ENCODE measurements around the gene PTPRB. TPM values are rescaled to one million over a fixed set of nuclear protein-coding genes. Genes with fewer than 3 reads are reported as not detected.

The PTPRB gene
- total RNA-seq, 2 experiments from 2014 or later = not detected

DNA sequence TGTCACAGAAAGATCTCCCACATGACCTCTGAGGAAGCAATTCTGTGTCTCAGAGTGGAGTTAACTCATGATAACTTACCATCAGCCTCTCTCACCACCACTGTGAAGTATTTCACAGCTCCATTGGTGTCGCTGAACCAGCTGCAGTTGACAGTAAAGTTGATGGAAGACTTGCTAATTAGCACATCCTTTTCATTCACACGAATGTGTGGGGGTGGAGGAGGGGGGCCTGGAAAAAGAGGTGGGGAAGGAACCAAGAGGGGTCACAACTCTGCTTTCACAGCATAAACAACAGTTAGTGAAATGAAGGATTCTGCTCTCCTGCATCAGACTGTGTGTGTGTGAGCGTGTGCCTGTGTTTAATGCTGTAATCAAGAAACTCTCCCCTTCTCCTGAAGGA is 82.1 kb downstream of the PTPRB start:
- Histone ChIP-seq H3K27me3 (ENCODE audit: control insufficient read depth in 1 of 2, insufficient read depth in 2 of 2, low read length in 2 of 2) (peaks cover 0 to 7% of the 10 kb centered on the region in 2 experiments), H3K9me3 (ENCODE audit: control insufficient read depth in 1 of 2, insufficient read depth in 1 of 2, low read length in 2 of 2) (no peaks in the 10 kb centered on the region), H3K27ac (ENCODE audit: low read depth in 1 of 2, low read length in 2 of 2) (no peak overlapping the region), H3K4me1 (ENCODE audit: insufficient read depth, low read length) (no peaks in the 10 kb centered on the region), H3K4me3 (ENCODE audit: low read length) (no peak overlapping the region), H3K36me3 (ENCODE audit: insufficient read depth, low read length) (no peaks in the 10 kb centered on the region)
- H3K27me3 Mint-ChIP-seq = peaks cover 12% of the 10 kb centered on the region
- CTCF ChIA-PET = no interaction called here
- TF ChIP-seq, protein P1, sequence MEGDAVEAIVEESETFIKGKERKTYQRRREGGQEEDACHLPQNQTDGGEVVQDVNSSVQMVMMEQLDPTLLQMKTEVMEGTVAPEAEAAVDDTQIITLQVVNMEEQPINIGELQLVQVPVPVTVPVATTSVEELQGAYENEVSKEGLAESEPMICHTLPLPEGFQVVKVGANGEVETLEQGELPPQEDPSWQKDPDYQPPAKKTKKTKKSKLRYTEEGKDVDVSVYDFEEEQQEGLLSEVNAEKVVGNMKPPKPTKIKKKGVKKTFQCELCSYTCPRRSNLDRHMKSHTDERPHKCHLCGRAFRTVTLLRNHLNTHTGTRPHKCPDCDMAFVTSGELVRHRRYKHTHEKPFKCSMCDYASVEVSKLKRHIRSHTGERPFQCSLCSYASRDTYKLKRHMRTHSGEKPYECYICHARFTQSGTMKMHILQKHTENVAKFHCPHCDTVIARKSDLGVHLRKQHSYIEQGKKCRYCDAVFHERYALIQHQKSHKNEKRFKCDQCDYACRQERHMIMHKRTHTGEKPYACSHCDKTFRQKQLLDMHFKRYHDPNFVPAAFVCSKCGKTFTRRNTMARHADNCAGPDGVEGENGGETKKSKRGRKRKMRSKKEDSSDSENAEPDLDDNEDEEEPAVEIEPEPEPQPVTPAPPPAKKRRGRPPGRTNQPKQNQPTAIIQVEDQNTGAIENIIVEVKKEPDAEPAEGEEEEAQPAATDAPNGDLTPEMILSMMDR (IDR thresholded peaks at IDR 0.05) = no peak
- no peak for DNase-seq
- intact Hi-C loops (cut with DNase I, micrococcal nuclease) = no loop called here
- POLR2A ChIA-PET = no interaction called here
- no peaks in the 10 kb centered on the region for H3K4me1 Mint-ChIP-seq (ENCODE audit: low read depth)
- no peaks in the 10 kb centered on the region for H3K36me3 Mint-ChIP-seq (ENCODE audit: low read depth)
- H3K4me3 Mint-ChIP-seq = no peak overlapping the region
- H3K27ac Mint-ChIP-seq = no peak overlapping the region
- no peaks in the 10 kb centered on the region for H3K9me3 Mint-ChIP-seq
- no peak for ATAC-seq (ENCODE audit: poor library complexity)

DNA sequence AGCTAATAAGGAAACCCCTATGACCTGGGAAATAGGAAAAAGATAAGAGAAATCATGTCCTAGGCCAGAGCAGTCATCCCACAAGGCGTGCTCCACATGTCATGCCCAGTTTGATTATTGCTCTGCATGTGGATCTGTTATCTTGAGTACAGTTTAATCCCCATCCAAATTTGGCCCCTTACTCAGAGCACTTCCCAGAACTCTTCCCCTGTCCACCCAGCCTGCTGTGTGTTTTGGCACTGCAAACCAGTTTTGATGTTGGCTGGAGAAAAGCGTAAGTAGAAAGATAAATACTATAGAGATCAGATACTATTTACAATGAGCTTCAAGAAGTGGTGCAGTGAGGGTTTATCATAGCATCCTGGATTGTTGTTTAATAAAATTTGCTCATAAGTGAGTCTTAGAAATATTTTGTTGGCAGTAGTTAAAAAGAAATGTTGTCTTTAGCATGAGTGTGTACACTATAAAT is 83.8 kb downstream of the PTPRB start:
- ChIA-PET CTCF (no interaction called here), POLR2A (no interaction called here)
- Mint-ChIP-seq H3K4me1 (ENCODE audit: low read depth) (no peaks in the 10 kb centered on the region), H3K4me3 (no peak overlapping the region), H3K36me3 (ENCODE audit: low read depth) (no peaks in the 10 kb centered on the region), H3K27me3 (peaks cover 23% of the 10 kb centered on the region), H3K9me3 (no peaks in the 10 kb centered on the region), H3K27ac (no peak overlapping the region)
- intact Hi-C loops (cut with DNase I, micrococcal nuclease) = no loop called here
- Histone ChIP-seq H3K4me1 (ENCODE audit: insufficient read depth, low read length) (no peaks in the 10 kb centered on the region), H3K9me3 (ENCODE audit: control insufficient read depth in 1 of 2, insufficient read depth in 1 of 2, low read length in 2 of 2) (no peaks in the 10 kb centered on the region), H3K27me3 (ENCODE audit: control insufficient read depth in 1 of 2, insufficient read depth in 2 of 2, low read length in 2 of 2) (peaks cover 0 to 7% of the 10 kb centered on the region in 2 experiments), H3K36me3 (ENCODE audit: insufficient read depth, low read length) (no peaks in the 10 kb centered on the region), H3K4me3 (ENCODE audit: low read length) (no peak overlapping the region), H3K27ac (ENCODE audit: low read depth in 1 of 2, low read length in 2 of 2) (no peak overlapping the region)
- DNase-seq (no peak), ATAC-seq (ENCODE audit: poor library complexity) (no peak)
- TF ChIP-seq, protein P1 (IDR thresholded peaks at IDR 0.05) = no peak

DNA sequence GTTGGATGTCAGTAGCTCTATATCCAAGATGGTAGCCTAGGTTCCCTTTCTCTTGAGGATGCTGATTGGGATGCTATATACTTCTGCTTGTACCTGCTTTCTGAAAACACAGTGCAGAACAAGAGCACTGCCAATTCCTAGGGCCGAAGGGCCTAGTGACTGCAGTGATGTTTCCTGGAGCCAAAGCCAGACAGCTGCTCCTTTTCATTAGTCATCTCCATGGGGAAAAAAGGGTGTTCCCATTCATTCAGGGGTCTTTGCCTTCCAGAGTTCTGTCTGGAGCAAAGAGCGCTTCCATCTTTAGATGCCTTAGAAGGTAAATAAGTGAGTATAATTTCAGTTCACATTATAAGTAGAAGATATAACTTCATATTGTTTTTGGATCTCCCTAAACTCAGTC is 85.5 kb downstream of the PTPRB start:
- Mint-ChIP-seq H3K4me1 (ENCODE audit: low read depth) (no peaks in the 10 kb centered on the region), H3K27ac (no peak overlapping the region), H3K9me3 (no peaks in the 10 kb centered on the region), H3K4me3 (no peak overlapping the region), H3K27me3 (peaks cover 27% of the 10 kb centered on the region), H3K36me3 (ENCODE audit: low read depth) (no peaks in the 10 kb centered on the region)
- Histone ChIP-seq H3K9me3 (ENCODE audit: control insufficient read depth in 1 of 2, insufficient read depth in 1 of 2, low read length in 2 of 2) (no peaks in the 10 kb centered on the region), H3K36me3 (ENCODE audit: insufficient read depth, low read length) (no peaks in the 10 kb centered on the region), H3K27ac (ENCODE audit: low read depth in 1 of 2, low read length in 2 of 2) (no peak overlapping the region), H3K27me3 (ENCODE audit: control insufficient read depth in 1 of 2, insufficient read depth in 2 of 2, low read length in 2 of 2) (peaks cover 0 to 7% of the 10 kb centered on the region in 2 experiments), H3K4me1 (ENCODE audit: insufficient read depth, low read length) (no peaks in the 10 kb centered on the region), H3K4me3 (ENCODE audit: low read length) (no peak overlapping the region)
- ATAC-seq (ENCODE audit: poor library complexity) (no peak), DNase-seq (no peak)
- CTCF ChIA-PET = no interaction called here
- POLR2A ChIA-PET = no interaction called here
- intact Hi-C loops (cut with DNase I, micrococcal nuclease) = no loop called here
- TF ChIP-seq, protein P1 (IDR thresholded peaks at IDR 0.05) = no peak
